Stomach smooth muscle (tissue), 2 donors: ENCODE data around the gene C10orf105.

ENCODE experiments used
- H3K27ac ChIP-seq: one replicate; pipeline ENCODE4 v1.7.0; 2013; ENCODE audit warnings: mild to moderate bottlenecking, low read length, inconsistent platforms
- H3K27me3 ChIP-seq, 2 donors: one replicate each; pipeline ENCODE4 v1.7.0; 2013; ENCODE audit warnings: low read length in 2 of 2; ENCODE audit not compliant: insufficient read depth in 2 of 2, control insufficient read depth in 1 of 2
- H3K36me3 ChIP-seq, 2 donors: one replicate each; pipeline ENCODE4 v1.7.0; 2013; ENCODE audit warnings: low read length in 2 of 2; ENCODE audit not compliant: control insufficient read depth in 2 of 2, insufficient read depth in 2 of 2
- H3K4me1 ChIP-seq: one replicate; pipeline ENCODE4 v1.7.0; 2013; ENCODE audit warnings: low read length; ENCODE audit not compliant: control insufficient read depth, insufficient read depth
- H3K4me3 ChIP-seq, 2 donors: one replicate each; pipeline ENCODE4 v1.7.0; 2013; ENCODE audit warnings: low read length in 2 of 2
- H3K9ac ChIP-seq, 2 donors: one replicate each; pipeline ENCODE4 v1.7.0; 2013; ENCODE audit warnings: low read length in 2 of 2, mild to moderate bottlenecking in 1 of 2
- H3K9me3 ChIP-seq, 2 donors: one replicate each; pipeline ENCODE4 v1.7.0; 2013; ENCODE audit warnings: low read length in 2 of 2; ENCODE audit not compliant: control insufficient read depth in 2 of 2
- donor health status: healthy.
- donor health status: Pancreatic carcinoma.

Gene C10orf105

GRCh38 chr10:71735709-71736569 is 16.4 kb upstream of the C10orf105 start:
- no peak overlapping the region for H3K9ac ChIP-seq
- H3K4me1 ChIP-seq = peaks cover 15% of the 10 kb centered on the region
- H3K36me3 ChIP-seq = no peaks in the 10 kb centered on the region
- H3K4me3 ChIP-seq = no peak overlapping the region
- no peaks in the 10 kb centered on the region for H3K27me3 ChIP-seq
- no peak overlapping the region for H3K27ac ChIP-seq
- no peaks in the 10 kb centered on the region for H3K9me3 ChIP-seq

DNA sequence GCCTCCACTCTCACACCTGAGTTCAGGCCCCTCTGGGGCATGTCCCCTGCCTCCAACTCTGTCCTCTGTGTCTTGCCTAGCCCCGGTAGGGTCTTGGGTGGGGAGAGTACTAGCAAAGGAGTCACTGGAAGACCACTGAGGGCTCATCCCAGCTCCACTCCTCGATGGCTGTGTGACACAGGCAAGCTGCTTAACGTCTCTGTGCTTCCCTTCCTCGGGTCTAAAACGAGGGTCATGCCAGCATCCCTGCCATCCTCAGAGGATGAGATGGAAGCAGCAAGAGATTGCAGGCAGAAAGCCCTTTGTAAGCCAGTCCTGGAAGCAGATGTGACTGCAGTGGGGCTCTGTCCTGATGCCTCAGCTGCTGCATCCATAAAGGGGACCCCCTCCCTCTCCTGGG is 15.2 kb upstream of the C10orf105 start:
- no peak overlapping the region for H3K4me3 ChIP-seq
- H3K27ac ChIP-seq = no peak overlapping the region
- no peaks in the 10 kb centered on the region for H3K36me3 ChIP-seq
- no peaks in the 10 kb centered on the region for H3K9me3 ChIP-seq
- H3K9ac ChIP-seq = no peak overlapping the region
- no peaks in the 10 kb centered on the region for H3K27me3 ChIP-seq
- H3K4me1 ChIP-seq = peaks cover 15% of the 10 kb centered on the region

GRCh38 chr10:71731791-71732190 is 12.2 kb upstream of the C10orf105 start:
- no peak overlapping the region for H3K27ac ChIP-seq
- peaks cover 35% of the 10 kb centered on the region for H3K4me1 ChIP-seq
- H3K9ac ChIP-seq = no peak overlapping the region
- H3K27me3 ChIP-seq = no peaks in the 10 kb centered on the region
- no peaks in the 10 kb centered on the region for H3K9me3 ChIP-seq
- no peak overlapping the region for H3K4me3 ChIP-seq
- H3K36me3 ChIP-seq = no peaks in the 10 kb centered on the region

DNA sequence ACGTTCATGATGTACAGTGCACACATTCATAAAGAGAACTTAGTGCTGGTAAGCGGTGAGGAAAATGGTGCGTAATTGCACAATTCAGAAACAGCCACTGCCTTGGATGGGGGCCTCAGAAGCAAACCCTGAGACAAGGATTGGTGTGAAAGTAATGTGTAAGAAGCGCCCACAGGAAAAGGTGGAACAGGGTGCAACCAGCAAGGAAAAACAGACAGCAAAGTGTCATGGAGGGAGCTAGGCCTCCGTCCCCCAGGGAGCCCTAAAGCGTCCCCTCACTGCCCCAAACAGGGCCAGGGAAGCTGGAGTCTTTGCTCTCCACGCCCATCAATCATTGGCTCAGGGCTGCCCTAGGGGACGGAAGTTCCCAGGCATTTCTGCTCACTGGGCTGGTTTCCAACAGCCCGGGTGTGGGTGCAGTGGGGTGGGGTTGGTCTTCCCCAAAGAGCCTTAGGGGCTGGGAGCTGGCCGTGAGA is 9.6 kb upstream of the C10orf105 start:
- H3K36me3 ChIP-seq = no peaks in the 10 kb centered on the region
- H3K4me1 ChIP-seq = peaks cover 32% of the 10 kb centered on the region
- no peaks in the 10 kb centered on the region for H3K27me3 ChIP-seq
- no peak overlapping the region for H3K9ac ChIP-seq
- H3K27ac ChIP-seq = no peak overlapping the region
- H3K9me3 ChIP-seq = no peaks in the 10 kb centered on the region
- H3K4me3 ChIP-seq = no peak overlapping the region

DNA sequence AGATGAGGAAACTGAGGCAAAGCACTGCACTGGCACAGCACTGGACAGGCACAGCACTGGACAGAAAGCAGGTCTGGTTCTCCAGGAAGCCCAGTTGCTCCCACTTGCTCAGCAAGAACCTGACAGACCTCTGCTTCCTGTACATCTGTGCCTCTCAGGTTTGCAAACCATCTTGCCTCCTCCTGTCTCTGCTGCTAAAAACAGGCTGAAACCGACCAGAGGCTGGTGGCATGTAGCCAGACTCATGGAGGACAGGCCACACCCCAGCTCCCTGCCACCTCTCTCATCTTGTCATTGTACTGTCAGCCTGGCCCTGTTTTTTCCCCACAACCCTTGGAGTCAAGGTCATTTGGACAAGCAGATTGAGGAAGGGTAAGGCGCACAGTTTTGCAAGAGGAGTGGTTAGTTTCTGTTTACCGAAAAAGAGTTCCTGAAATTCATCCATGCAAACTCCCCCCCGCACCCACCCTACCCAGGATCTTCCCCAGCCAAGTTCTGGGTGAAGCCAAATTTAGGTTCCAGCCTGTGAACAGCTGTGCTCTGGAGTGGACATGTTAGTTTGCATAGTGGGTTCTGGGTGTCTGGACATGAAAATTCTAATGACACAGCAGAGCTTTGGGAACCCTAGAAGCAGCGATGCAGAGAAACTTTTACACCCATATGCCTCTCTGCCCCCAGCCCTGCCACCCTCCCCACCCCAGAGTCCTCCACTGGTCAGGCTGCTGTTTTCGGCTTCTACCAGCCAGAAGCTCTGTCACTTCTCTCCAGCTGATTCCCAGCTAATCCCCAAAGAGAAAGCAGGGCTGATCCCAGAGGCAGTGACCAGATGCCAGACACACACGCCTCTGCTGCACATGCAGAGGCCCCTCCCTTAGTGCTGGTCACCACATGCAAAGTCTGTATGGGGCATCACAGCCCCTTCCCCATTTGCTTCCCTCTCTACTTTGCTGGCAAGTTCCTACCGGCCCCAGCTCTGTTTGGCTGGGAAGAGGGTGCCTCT is 8.5 kb upstream of the C10orf105 start:
- peaks cover 32% of the 10 kb centered on the region for H3K4me1 ChIP-seq
- peak overlapping the region; percentile 58 to 60 for H3K9ac ChIP-seq
- peak overlapping the region in 1 of 2 donors; percentile 54 for H3K4me3 ChIP-seq

GRCh38 chr10:71727105-71727737 is 7.6 kb upstream of the C10orf105 start:
- peak overlapping the region; percentile 58 to 60 for H3K9ac ChIP-seq

More for the DNA sequence above, 8.5 kb upstream of the C10orf105 start:
- Histone ChIP-seq H3K27ac (peak overlapping the region; percentile 88), H3K27me3 (no peaks in the 10 kb centered on the region), H3K36me3 (no peaks in the 10 kb centered on the region), H3K9me3 (no peaks in the 10 kb centered on the region)

GRCh38 chr10:71726580-71727104 is 7.1 kb upstream of the C10orf105 start:
- no peak overlapping the region for H3K4me3 ChIP-seq
- H3K4me1 ChIP-seq = peaks cover 32% of the 10 kb centered on the region
- peak overlapping the region; percentile 88 for H3K27ac ChIP-seq

More at GRCh38 chr10:71727105-71727737, 7.6 kb upstream of the C10orf105 start:
- H3K4me3 ChIP-seq = peak overlapping the region in 1 of 2 donors; percentile 54
- no peaks in the 10 kb centered on the region for H3K9me3 ChIP-seq
- peaks cover 32% of the 10 kb centered on the region for H3K4me1 ChIP-seq
- no peaks in the 10 kb centered on the region for H3K27me3 ChIP-seq
- no peaks in the 10 kb centered on the region for H3K36me3 ChIP-seq
- peak overlapping the region; percentile 88 for H3K27ac ChIP-seq

GRCh38 chr10:71725998-71726579 is 6.5 kb upstream of the C10orf105 start:
- no peak overlapping the region for H3K9ac ChIP-seq
- no peaks in the 10 kb centered on the region for H3K36me3 ChIP-seq
- H3K4me3 ChIP-seq = no peak overlapping the region
- H3K4me1 ChIP-seq = peaks cover 32% of the 10 kb centered on the region
- no peak overlapping the region for H3K27ac ChIP-seq
- no peaks in the 10 kb centered on the region for H3K9me3 ChIP-seq
- H3K27me3 ChIP-seq = no peaks in the 10 kb centered on the region

More at GRCh38 chr10:71726580-71727104, 7.1 kb upstream of the C10orf105 start:
- H3K9me3 ChIP-seq = no peaks in the 10 kb centered on the region
- no peaks in the 10 kb centered on the region for H3K27me3 ChIP-seq
- H3K36me3 ChIP-seq = no peaks in the 10 kb centered on the region
- H3K9ac ChIP-seq = peak overlapping the region in 1 of 2 donors; percentile 58

DNA sequence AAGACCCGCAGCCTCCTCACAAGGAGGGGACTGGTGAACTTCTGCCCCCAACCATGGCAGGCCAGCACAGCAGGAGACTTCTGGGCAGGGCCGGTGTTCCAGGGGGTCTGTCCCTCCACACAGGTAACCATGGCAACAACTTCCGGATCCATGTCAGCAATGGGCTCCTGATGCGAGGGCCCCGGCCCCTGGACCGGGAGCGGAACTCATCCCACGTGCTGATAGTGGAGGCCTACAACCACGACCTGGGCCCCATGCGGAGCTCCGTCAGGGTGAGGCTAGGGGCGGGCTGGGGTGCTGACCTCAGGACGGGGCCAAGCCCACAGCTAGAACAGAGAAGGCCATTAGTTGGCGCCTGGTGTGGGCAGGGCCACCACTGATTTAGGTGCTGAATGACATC is 5.7 kb upstream of the C10orf105 start:
- H3K27ac ChIP-seq = no peak overlapping the region
- peaks cover 32% of the 10 kb centered on the region for H3K4me1 ChIP-seq
- H3K36me3 ChIP-seq = no peaks in the 10 kb centered on the region
- H3K27me3 ChIP-seq = no peaks in the 10 kb centered on the region
- H3K9me3 ChIP-seq = no peaks in the 10 kb centered on the region
- H3K4me3 ChIP-seq = no peak overlapping the region
- H3K9ac ChIP-seq = no peak overlapping the region

GRCh38 chr10:71724539-71724938 is 5.0 kb upstream of the C10orf105 start:
- H3K9me3 ChIP-seq = no peaks in the 10 kb centered on the region
- H3K36me3 ChIP-seq = no peaks in the 10 kb centered on the region
- no peak overlapping the region for H3K9ac ChIP-seq
- H3K27me3 ChIP-seq = no peaks in the 10 kb centered on the region
- H3K4me1 ChIP-seq = peaks cover 32% of the 10 kb centered on the region
- H3K27ac ChIP-seq = no peak overlapping the region
- H3K4me3 ChIP-seq = no peak overlapping the region
